ENCODE data around the gene ASTN2.

GRCh38 chr9:116791326-116791725 lies 623.5 kb downstream of the ASTN2 start:
- TF ChIP-seq CTCF (IDR thresholded peaks at IDR 0.05): no peak
- TF ChIP-seq POLR2A (IDR thresholded peaks at IDR 0.05): no peak

Measured in testis (tissue), 2 donors.